ENCODE results near the gene SLC30A7. TPM values are rescaled to one million over a fixed set of nuclear protein-coding genes. Genes with fewer than 3 reads are reported as not detected.
"Not testable (repeated sequence)": the region's sequence is repeated elsewhere in the genome, so short reads cannot be mapped to it uniquely, and the experiment has no call there.

SLC30A7 gene
- total RNA-seq, 1 donor: 75.3 TPM

DNA sequence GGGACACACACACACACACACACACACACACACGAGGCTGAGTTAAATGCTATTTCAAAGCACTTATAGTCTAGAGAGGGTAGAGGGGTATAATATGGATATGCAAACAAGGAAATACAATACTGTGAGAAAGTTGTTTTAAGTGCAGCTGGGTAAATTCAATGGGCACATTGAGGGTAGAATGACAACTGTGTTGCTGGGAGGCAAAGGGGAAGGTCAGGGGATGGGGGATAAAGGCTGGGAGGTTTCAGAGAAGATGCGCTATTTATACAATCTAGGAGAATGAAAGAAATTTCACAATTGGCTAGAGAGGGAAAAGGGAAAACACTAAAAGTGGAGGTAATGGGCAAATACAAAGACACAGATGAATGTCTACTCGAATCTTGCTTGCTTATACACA, 20.7 kb upstream of the SLC30A7 start:
- no peak overlapping the region for H3K4me3 ChIP-seq (ENCODE audit: low read depth, low read length)
- TF ChIP-seq, protein P1, sequence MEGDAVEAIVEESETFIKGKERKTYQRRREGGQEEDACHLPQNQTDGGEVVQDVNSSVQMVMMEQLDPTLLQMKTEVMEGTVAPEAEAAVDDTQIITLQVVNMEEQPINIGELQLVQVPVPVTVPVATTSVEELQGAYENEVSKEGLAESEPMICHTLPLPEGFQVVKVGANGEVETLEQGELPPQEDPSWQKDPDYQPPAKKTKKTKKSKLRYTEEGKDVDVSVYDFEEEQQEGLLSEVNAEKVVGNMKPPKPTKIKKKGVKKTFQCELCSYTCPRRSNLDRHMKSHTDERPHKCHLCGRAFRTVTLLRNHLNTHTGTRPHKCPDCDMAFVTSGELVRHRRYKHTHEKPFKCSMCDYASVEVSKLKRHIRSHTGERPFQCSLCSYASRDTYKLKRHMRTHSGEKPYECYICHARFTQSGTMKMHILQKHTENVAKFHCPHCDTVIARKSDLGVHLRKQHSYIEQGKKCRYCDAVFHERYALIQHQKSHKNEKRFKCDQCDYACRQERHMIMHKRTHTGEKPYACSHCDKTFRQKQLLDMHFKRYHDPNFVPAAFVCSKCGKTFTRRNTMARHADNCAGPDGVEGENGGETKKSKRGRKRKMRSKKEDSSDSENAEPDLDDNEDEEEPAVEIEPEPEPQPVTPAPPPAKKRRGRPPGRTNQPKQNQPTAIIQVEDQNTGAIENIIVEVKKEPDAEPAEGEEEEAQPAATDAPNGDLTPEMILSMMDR (IDR thresholded peaks at IDR 0.05; ENCODE audit: insufficient read depth, low read length): no peak
- no peak for DNase-seq (ENCODE audit: low read depth)

DNA sequence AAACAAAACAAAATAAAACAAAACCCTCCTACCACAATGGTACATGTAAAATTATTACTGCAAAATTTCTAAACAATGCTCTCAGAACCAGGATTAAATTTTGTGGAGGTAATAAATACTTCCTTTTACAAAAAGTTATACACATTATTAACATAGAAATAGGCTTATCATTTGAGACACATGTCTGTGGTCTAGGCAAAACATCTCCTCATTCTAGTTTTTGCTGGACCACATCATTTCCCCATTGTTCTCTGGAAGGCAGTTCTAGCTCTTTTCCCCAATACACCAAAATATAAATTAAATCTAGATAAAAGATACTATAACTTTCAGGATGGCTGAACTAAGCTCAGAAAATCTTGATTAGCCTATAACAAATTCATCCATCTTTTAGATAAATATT, 19.6 kb upstream of the SLC30A7 start:
- no peak overlapping the region for H3K4me3 ChIP-seq (ENCODE audit: low read depth, low read length)
- TF ChIP-seq, protein P1 (IDR thresholded peaks at IDR 0.05; ENCODE audit: insufficient read depth, low read length): no peak
- DNase-seq (ENCODE audit: low read depth): no peak

DNA sequence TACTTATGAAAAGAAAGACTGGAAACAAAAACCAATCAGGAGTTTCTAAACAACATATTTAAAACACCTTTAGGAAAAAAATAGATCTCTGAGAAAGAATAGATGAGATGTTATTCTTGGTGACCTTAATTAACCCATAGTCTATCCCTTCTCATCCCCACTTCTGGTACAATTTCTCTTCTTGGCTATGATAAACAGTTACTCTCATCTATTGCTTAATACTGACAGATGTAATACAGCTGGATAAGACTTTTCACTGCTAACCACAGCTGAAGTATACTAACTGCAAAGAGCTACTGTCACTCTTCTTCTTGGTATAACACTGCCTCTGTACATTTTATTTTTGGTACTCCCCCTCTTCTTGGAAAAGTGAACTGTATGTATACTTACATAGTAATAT, 16.5 kb upstream of the SLC30A7 start:
- no peak for DNase-seq (ENCODE audit: low read depth)

GRCh38 chr1:100881687-100882086, 14.2 kb upstream of the SLC30A7 start:
- DNase-seq (ENCODE audit: low read depth): no peak
- H3K4me3 ChIP-seq (ENCODE audit: low read depth, low read length): no peak overlapping the region
- TF ChIP-seq, protein P1 (IDR thresholded peaks at IDR 0.05; ENCODE audit: insufficient read depth, low read length): no peak

More for the DNA sequence above, 16.5 kb upstream of the SLC30A7 start:
- H3K4me3 ChIP-seq (ENCODE audit: low read depth, low read length): no peak overlapping the region
- TF ChIP-seq, protein P1 (IDR thresholded peaks at IDR 0.05; ENCODE audit: insufficient read depth, low read length): no peak

DNA sequence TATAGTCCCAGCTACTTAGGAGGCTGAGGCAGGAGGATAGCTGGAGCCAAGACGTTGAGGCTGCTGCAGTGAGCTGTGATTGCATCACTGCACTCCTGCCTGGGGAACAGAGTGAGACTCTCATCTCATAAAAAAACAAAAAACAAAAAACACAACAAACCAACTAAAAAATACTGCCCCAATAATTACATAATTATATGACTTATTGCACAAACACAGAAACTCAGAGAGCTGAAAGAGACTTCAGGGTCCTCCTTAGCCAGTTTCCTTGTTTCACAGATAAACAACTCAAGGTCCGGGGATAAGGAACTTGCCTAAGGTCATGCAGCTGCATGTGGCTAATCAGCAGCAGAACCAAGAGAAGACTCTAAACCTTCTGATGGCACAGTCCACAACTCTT, 13.2 kb upstream of the SLC30A7 start:
- no peak overlapping the region for H3K4me3 ChIP-seq (ENCODE audit: low read depth, low read length)
- no peak for DNase-seq (ENCODE audit: low read depth)
- TF ChIP-seq, protein P1 (IDR thresholded peaks at IDR 0.05; ENCODE audit: insufficient read depth, low read length): no peak

GRCh38 chr1:100883963-100884362, 11.9 kb upstream of the SLC30A7 start:
- H3K4me3 ChIP-seq (ENCODE audit: low read depth, low read length): no peak overlapping the region
- TF ChIP-seq, protein P1 (IDR thresholded peaks at IDR 0.05; ENCODE audit: insufficient read depth, low read length): no peak
- peak; percentile 48 for DNase-seq (ENCODE audit: low read depth)

DNA sequence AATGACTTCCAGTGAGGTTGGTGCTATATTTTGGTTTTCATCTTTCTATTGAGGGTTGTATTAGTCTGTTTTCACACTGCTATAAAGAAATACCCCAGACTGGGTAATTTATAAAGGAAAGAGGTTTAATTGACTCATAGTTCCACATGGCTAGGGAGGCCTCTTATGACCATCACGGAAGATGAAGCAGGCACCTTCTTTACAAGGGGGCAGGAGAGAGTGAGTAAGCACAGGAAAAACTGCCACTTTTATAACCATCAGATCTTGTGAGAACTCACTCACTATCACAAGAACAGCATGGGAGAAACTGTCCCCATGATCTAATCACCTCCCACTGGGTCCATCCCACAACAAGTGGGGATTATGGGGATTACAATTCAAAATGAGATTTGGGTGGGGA, 6.9 kb upstream of the SLC30A7 start:
- not testable (repeated sequence) for DNase-seq (ENCODE audit: low read depth); H3K4me3 ChIP-seq (ENCODE audit: low read depth, low read length)

DNA sequence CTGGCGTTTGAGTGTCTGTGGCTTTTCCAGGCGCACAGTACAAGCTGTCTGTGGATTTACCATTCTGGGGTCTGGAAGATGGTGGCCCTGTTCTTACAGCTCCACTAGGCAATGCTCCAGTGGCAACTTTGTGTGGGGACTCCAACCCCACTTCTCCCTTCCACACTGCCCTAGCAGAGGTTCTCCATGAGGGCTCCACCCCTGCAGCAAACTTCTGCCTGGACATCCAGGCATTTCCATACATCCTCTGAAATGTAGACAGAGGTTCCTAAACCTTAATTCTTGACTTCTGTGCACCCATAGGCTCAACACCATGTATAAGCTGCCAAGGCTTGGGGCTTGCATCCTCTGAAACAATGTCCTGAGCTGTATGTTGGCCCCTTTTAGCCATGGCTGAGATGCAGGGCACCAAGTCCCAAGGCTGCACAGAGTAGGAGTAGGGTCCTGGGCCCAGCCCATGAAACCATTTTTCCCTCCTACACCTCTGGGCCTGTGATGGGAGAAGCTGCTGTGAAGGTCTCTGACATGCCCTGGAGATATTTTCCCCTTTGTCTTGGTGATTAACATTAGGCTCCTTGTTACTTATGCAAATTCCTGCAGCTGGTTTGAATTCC, 5.9 kb upstream of the SLC30A7 start:
- not testable (repeated sequence) for H3K4me3 ChIP-seq (ENCODE audit: low read depth, low read length); DNase-seq (ENCODE audit: low read depth)

Measured in fibroblast of the aortic adventitia (primary cell).